ENCODE data around the gene CARS1. TPM values are rescaled to one million over a fixed set of nuclear protein-coding genes. Genes with fewer than 3 reads are reported as not detected.
A peak's percentile ranks its signal among the peaks of the same experiment; 100 is the strongest.
"Not testable (repeated sequence)": the region's sequence is repeated elsewhere in the genome, so short reads cannot be mapped to it uniquely, and the experiment has no call there.

Gene CARS1
- total RNA-seq, 1 experiment from 2014 or later, result 42.6 TPM

DNA sequence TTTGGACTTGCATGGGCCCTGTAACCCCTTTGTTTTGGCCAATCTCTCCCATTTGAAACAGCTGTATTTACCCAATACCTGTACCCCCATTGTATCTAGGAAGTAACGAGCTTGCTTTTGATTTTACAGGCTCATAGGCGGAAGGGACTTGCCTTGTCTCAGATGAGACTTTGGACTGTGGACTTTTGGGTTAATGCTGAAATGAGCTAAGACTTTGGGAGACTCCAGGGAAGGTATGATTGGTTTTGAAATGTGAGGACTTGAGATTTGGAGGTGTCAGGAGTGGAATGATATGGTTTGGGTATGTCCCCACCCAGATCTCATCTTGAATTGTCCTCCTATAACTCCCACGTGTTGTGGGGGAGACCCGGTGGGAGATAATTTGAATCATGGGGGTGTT, 6.2 kb upstream of the CARS1 start:
- DNase-seq (ENCODE audit: low read depth), result not testable (repeated sequence)

- no peak for DNase-seq (ENCODE audit: low read depth)
Measured at GRCh38 chr11:3060436-3061025, 3.3 kb upstream of the CARS1 start.

- DNase-seq (ENCODE audit: low read depth), result peak; percentile 86
Measured at GRCh38 chr11:3058753-3059664, 1.8 kb upstream of the CARS1 start.

- peak; percentile 19 for DNase-seq (ENCODE audit: low read depth)
Measured at GRCh38 chr11:3056296-3057068, 741 bp downstream of the CARS1 start.

DNA sequence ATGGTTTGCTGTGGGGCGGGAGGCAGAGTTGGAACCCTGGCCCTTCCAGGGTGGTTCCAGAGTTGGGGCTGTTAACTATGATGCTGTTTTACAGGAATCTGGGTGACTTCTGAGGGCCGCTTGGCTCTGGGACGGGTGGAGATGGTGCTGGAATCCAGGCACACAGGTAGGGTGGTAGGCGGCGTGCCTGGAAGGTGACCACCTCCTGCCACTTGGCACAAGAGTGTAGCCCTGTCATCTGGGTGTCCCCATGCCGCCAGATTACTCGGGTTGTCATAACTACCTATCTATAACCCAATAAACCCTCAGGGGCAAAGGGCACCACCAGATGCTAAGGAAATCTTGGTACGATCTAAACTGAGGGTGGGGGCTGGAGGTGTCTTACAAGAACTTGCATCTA, 1.3 kb downstream of the CARS1 start:
- no peak for DNase-seq (ENCODE audit: low read depth)

- DNase-seq (ENCODE audit: low read depth), result no peak
Measured at GRCh38 chr11:3052567-3052966, 4.7 kb downstream of the CARS1 start.

- no peak for DNase-seq (ENCODE audit: low read depth)
Measured at GRCh38 chr11:3052109-3052479, 5.1 kb downstream of the CARS1 start.

DNA sequence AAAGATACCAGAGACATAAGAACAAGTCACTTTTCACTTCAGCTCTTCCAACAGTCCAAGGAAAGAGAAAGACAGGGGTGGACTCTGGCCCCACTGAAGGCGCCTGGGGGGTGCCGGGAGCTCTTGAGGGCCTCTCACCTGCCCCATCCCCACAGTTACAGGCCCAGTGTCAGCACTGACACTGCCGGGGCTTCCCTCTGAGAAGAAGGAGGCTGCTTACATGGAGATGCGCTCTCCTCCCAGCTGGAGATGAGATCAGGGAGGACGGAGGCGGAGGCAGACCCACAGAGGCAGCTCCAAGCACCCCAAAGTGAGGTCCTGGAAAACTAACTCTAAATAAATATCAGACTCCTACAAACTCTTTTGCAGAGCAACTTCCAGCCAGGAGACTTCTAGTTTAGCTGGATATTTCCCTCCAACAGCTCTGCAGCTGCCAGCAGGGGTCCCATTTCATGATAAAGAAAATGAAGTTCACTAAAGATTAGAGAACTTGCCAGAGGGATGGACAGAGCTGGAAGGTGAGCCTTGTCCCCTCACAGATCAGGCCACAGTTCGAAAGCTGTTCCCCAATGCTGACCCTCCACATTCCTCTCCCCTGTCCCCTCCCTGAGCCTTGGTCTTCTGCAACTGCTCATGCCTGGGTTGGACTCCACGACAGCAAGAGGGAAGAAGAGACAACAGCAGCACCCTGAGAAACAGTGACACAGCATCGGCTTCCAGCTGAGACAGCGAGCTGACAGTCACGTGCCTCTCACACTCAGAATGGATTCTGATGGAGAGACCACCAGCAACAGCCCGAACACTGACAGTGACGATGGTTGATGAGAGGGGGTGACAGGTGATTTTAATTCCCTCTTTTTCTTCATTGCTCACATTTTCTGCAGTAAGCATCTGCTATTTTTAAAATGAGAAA, 5.8 kb downstream of the CARS1 start:
- no peak for DNase-seq (ENCODE audit: low read depth)

DNA sequence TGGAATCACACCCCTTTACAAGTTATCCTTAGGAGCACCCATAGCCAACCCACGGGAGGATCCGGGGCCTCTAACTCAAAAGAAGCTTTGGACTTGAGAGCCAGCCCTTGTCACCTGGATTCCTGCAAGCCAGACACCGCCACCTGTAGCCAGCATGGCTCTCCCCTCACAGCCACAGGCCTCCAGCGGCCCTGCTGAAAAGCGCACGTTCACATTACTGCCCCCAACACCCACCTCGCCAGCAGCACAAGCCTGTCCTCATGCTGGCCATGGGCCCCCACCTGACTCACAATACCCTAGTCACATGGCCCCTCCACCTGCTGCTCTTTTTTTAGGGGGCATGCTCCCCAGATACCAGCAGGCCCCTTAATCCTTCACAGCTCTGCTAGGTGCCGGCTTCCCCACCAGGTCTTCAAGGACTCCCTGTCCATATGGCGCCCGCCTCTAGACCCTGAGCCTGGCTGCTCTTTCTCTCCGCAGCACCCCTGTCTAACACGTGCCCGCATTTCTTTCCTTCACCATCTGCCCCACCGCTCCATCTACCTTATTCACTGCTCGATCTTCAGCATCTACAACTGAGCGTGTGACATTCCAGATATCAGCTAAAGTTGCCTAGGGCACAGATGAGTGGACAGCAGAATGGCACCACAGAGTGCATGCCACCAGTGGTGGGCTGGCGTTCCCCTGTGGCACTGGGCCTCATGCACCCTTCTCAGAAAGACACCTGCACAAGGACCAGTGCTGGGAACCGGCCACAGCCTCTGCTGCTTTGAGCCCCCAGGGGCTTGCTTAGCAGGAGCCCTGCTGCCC, 6.6 kb downstream of the CARS1 start:
- DNase-seq (ENCODE audit: low read depth), result no peak

- peak; percentile 94 for DNase-seq (ENCODE audit: low read depth)
Measured at GRCh38 chr11:3049430-3050243, 7.6 kb downstream of the CARS1 start.

DNA sequence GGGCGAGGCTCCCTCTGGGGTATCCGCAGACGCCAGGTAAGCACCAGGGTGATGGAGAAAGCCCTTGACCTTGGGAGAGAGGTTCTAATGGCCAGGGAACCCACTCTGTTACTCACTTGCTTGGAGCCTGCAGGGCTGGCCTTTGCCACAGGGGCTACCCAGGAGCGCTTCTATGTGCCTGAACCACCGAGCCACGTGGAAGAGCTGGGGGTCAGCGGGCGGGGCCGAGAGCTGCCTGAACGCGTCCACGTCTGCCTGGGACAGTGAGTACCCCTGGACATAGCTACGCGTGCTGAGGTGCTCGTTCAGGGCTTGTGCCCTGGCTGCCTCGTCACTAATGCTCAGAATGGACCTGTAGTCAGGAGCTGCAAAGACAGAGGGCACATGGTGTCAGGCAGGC, 9.6 kb downstream of the CARS1 start:
- no peak for DNase-seq (ENCODE audit: low read depth)

DNA sequence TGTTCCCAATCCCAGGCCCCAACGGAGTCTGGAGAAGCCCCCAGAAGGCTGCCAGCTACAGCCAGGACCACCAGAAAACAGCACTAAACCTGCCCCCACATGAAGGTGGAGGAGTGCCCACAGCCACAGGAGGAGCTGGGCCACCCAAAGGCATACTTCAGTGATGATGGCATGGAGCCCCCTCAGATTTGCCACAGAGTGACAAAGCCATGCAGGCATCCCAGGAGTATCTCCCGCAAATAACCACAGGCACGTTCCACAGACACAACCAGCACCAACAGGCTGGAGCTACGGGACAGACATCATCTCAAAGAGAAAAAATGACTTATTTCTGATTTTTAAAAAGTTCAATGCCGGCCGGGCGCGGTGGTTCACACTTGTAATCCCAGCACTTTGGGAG, 10.6 kb downstream of the CARS1 start:
- DNase-seq (ENCODE audit: low read depth), result no peak

DNA sequence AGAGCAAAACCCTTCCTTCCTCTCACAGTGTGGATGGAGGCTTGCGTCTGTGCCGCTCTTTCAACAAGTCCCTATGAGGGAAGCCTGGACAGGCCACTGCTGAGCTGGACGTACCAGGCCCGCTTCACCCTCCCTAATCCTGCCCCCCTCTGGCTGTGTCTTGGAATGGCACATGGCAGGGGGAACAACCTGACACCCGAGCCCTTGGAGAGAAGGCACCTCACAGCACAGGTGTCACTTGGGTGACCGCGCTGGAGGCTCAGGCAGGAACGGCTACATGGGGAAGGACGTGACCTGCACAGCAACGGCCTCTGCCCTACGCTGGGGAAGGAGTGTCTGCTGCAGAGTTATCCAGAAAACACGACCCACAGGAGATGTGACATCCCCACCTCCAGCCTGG, 11.0 kb downstream of the CARS1 start:
- DNase-seq (ENCODE audit: low read depth), result no peak

GRCh38 chr11:3044915-3045314, 12.3 kb downstream of the CARS1 start:
- DNase-seq (ENCODE audit: low read depth), result no peak

DNA sequence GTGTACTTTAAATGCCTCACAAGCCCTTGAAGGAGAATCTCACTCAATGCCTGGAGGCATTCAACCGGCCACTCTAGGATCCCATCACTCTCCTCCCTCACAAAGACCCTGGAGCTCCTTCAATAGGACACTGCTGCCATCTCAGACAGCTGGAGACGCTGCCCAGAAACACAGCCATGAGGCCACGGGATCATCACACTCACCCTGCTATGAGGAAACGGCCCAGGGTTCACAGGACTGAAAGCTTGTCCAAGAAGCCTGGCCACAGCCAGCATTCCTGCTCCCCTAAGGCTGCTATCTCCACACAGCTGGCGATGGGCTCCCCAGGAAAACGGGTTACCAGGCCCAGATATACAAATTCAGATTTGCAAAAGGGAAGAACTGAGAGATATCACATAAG, 13.2 kb downstream of the CARS1 start:
- DNase-seq (ENCODE audit: low read depth), result no peak

DNA sequence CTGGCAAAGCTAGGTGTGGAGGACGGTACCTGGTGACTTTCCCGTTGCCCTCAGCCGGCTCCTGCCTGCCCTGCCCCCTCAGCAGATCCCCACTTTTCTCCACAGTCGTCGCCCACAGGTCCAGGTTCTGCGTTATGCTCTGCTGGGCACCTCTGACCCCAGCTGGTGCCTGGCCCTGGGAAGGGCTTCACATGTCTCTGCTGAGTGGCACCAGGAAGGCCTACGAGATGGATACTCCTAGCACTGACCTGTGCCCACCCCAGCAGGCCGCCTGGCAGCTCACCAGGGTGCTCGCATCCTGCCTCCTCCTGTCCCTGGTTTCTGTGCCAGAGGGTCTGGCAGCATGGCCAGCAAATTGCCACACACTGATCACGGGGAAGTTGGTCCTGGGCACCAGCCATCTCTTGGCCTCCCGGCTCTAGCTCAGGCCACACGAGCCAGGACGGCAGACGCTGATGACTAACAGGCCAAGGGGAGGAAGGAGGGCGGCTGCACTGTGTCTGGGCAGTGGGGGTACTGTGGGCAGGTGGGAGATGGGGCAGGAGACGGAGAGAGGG, 13.8 kb downstream of the CARS1 start:
- DNase-seq (ENCODE audit: low read depth), result no peak

DNA sequence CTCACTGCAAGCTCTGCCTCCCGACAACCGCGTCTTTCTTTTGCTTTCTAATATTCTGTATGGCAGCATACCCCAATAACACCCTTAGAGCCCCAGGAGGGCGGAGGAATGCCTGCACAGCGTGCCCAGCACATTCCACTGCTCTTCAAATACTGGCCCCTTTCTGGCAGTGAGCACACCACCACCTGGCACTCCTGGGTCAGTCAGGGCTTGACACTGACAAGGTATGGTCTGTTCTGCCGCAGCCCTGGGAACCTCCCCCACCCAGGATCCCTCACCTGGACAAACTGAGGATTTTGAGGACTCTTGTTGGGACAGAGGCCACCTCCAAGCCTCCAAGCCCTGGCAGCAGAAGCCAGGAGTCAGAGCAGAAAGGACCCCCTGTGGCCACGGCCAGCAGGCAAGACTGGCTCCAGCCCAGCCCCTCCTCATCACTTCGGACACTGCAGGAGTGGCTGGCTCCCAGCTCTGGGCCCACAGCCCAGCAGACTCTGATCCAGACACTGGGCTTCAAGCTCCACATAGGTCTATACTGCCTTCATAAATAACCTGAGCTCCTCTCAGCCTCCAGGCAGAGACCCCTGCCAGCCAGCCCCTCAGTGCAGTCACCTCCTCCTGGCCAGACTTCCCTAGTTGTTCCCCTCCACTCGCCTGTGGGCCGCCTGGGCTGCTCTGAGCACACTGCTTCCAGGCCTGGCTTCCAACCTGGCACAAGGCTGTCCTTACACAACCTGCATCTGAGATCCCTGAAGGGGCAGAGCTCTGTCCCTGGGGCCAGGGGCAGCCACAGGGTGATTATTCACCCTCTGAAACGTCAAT, 14.5 kb downstream of the CARS1 start:
- DNase-seq (ENCODE audit: low read depth), result no peak

GRCh38 chr11:3041699-3042441, 15.4 kb downstream of the CARS1 start:
- no peak for DNase-seq (ENCODE audit: low read depth)

Data from Daoy (cell line).